H1 (cell line): Measurements from ENCODE around the gene ISM1. TPM values are rescaled to one million over a fixed set of nuclear protein-coding genes. Genes with fewer than 3 reads are reported as not detected.

Source experiments
- FOSL1 ChIP-seq: IDR thresholded peaks from 2 replicates; pipeline ENCODE4 v1.6.1; 2011; ENCODE audit warnings: mild to moderate bottlenecking, low read depth, low read length, moderate library complexity; ENCODE audit not compliant: insufficient read depth
- MAFK ChIP-seq: IDR thresholded peaks from 2 replicates; pipeline ENCODE4 v1.6.1; 2012; ENCODE audit warnings: low read depth, mild to moderate bottlenecking, improper control_type of control experiment, low read length
- polyA plus RNA-seq, 7 experiments: library from polyadenylated mRNA; depleted of rRNA in 3 of 7; stranded (reverse) in 5 of 7; unstranded in 2 of 7; fragments of >200 nt in 5 of 7; fragments of 200-250 nt in 2 of 7; gene quantifications; 1 replicate in 5 of 7; 2 replicates in 1 of 7; 4 replicates in 1 of 7; pipeline versions ENCODE4 v1.2.1 to v1.2.3, GENCODE V29; 2011 to 2013; ENCODE audit warnings: missing spikeins in 2 of 7, mixed read lengths in 2 of 7
- total RNA-seq: library from RNA; stranded (reverse); fragmentation: NEBNext Ultra II Directional; extraction: Animal tissue kit (Norgen Biotek cat#: 25700); gene quantifications from 2 replicates; pipeline ENCODE4 v1.2.1, GENCODE V29; 2021

The ISM1 gene
- total and polyA plus RNA-seq, 2 of the 8 experiments (the other 6 are each of a cell fraction or from before 2014, with no cell fraction given) = 0.62 to 0.97 TPM

DNA sequence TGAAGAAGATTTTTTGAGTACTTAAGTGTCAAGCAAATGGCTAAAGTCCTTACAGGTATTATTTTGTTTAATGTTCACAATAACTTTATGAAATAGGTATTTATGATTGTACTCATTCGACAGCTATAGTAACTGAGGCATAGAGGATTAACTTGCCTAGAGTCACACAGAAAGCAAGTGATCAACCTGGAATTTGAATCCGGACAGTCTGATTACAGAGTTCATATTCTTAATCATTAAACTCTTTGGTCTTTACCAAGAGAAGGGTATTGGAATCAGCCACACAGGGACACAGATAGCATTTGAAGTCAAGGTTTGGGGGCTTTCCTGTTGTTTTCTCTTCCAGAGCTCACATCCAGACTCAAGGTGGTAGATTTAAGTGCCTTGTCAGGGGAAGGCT is 69.7 kb downstream of the ISM1 start (continued):
- TF ChIP-seq MAFK = no peak
- TF ChIP-seq FOSL1 = no peak
- TF ChIP-seq, all 59 proteins: peak for 0
